Vagina (tissue), 2 donors: Measurements from ENCODE around the gene NFASC.

Experiments
- POLR2A ChIP-seq, 2 donors: fragments of 450-650 bp; IDR thresholded peaks; one replicate each; pipeline ENCODE4 v1.6.1; 2017; ENCODE audit warnings: antibody characterized with exemption in 2 of 2, mild to moderate bottlenecking in 2 of 2, moderate library complexity in 2 of 2
- TF ChIP-seq, protein P1 (sequence below), 3 experiments: fragments of 450-650 bp in 2 of 3; fragments of 200-600 bp in 1 of 3; sonication (generic) in 1 of 3; IDR thresholded peaks; one replicate each; pipeline ENCODE4 v1.5.1; 2017 to 2019; ENCODE audit warnings: antibody characterized with exemption in 3 of 3, mild to moderate bottlenecking in 2 of 3, moderate library complexity in 2 of 3

DNA sequence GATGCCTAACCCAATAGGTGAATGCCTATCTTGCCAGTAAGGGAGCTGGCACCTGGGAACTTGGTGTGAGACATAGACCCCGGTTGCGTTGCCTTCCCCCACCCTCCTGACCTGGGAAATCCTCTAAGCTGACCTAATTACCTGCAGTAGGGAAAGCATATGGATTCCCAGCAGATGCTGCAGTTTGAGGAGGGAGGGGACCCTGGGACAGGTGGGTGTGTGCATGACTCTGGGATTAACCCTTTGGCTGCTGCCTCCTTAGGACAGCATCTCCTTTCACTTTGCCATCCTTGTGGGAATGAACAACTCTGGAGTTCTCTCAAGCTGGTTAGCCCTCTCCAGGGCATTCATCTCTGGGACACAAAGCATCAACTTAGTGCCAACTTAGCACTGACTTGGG, 16.4 kb upstream of the NFASC start:
- TF ChIP-seq, protein P1, sequence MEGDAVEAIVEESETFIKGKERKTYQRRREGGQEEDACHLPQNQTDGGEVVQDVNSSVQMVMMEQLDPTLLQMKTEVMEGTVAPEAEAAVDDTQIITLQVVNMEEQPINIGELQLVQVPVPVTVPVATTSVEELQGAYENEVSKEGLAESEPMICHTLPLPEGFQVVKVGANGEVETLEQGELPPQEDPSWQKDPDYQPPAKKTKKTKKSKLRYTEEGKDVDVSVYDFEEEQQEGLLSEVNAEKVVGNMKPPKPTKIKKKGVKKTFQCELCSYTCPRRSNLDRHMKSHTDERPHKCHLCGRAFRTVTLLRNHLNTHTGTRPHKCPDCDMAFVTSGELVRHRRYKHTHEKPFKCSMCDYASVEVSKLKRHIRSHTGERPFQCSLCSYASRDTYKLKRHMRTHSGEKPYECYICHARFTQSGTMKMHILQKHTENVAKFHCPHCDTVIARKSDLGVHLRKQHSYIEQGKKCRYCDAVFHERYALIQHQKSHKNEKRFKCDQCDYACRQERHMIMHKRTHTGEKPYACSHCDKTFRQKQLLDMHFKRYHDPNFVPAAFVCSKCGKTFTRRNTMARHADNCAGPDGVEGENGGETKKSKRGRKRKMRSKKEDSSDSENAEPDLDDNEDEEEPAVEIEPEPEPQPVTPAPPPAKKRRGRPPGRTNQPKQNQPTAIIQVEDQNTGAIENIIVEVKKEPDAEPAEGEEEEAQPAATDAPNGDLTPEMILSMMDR (IDR thresholded peaks at IDR 0.05): no peak
- no peak for TF ChIP-seq POLR2A (IDR thresholded peaks at IDR 0.05)
